SK-N-SH (cell line): Measurements from ENCODE around the gene ORMDL2. TPM values are rescaled to one million over a fixed set of nuclear protein-coding genes. Genes with fewer than 3 reads are reported as not detected.

Source experiments
- CTCF ChIA-PET: fragments of 300-600, 350-600 bp; formaldehyde crosslinking; extraction: SDS; loops from one replicate; lab custom pipeline; 2021; lab: Yijun Ruan, JAX
- POLR2A ChIA-PET: fragments of 350-600 bp; sonication (Branson Sonifier 250); formaldehyde crosslinking; extraction: SDS; loops from one replicate; lab custom pipeline; 2020; ENCODE audit warnings: antibody characterized with exemption, inconsistent platforms; lab: Yijun Ruan, JAX
- DNase-seq: peaks from one replicate; pipeline ENCODE4 v3.0.0; 2012
- H2AFZ ChIP-seq: fragments of 200-600 bp; sonication (generic); 2 replicates; pipeline ENCODE4 v1.8.1; 2016; ENCODE audit warnings: antibody characterized with exemption, mild to moderate bottlenecking, low read depth
- H3F3A ChIP-seq: fragments of 200-600 bp; sonication (generic); replicated peaks from 2 replicates; pipeline ENCODE3; 2016; ENCODE audit warnings: antibody characterized with exemption, mild to moderate bottlenecking; ENCODE audit not compliant: insufficient read depth
- H3K27ac ChIP-seq, 2 experiments: fragments of 200-500 bp in 1 of 2; fragments of 200-600 bp in 1 of 2; sonication (Bioruptor generic) in 1 of 2; sonication (generic), shearing (Covaris generic) in 1 of 2; 2 replicates each; pipeline versions ENCODE4 v1.5.1 to v1.6.1; 2014 to 2016; ENCODE audit warnings: low read depth in 2 of 2, inconsistent platforms in 1 of 2, low read length in 1 of 2, mild to moderate bottlenecking in 1 of 2, mixed read lengths in 1 of 2
- H3K27me3 ChIP-seq: fragments of 200-600 bp; sonication (generic), shearing (Covaris generic); 2 replicates; pipeline ENCODE4 v1.6.1; 2016; ENCODE audit warnings: mixed run types; ENCODE audit not compliant: insufficient read depth
- H3K36me3 ChIP-seq, 2 experiments: fragments of 200-500 bp in 1 of 2; fragments of 200-600 bp in 1 of 2; sonication (Bioruptor generic) in 1 of 2; sonication (generic) in 1 of 2; replicated peaks in 1 of 2; 2 replicates each; pipeline versions ENCODE3 to v1.5.1; 2014 to 2016; ENCODE audit warnings: low read length in 1 of 2, mild to moderate bottlenecking in 1 of 2; ENCODE audit not compliant: insufficient read depth in 2 of 2, control insufficient read depth in 1 of 2
- H3K4me1 ChIP-seq, 2 experiments: fragments of 200-500 bp in 1 of 2; fragments of 200-600 bp in 1 of 2; sonication (Bioruptor generic) in 1 of 2; sonication (generic), shearing (Covaris generic) in 1 of 2; 2 replicates each; pipeline versions ENCODE4 v1.5.1 to v1.6.1; 2014 to 2016; ENCODE audit warnings: low read depth in 1 of 2, low read length in 1 of 2, mixed run types in 1 of 2; ENCODE audit not compliant: insufficient read depth in 2 of 2, control insufficient read depth in 1 of 2
- H3K4me2 ChIP-seq: fragments of 200-600 bp; sonication (generic), shearing (Covaris generic); 2 replicates; pipeline ENCODE4 v1.6.1; 2017; ENCODE audit warnings: mixed run types
- H3K4me3 ChIP-seq, 2 experiments: fragments of 200-500 bp in 1 of 2; fragments of 200-600 bp in 1 of 2; sonication (Bioruptor generic) in 1 of 2; sonication (generic), shearing (Covaris generic) in 1 of 2; 2 replicates each; pipeline versions ENCODE4 v1.5.1 to v1.8.1; 2014 to 2016; ENCODE audit warnings: low read depth in 2 of 2, inconsistent platforms in 1 of 2, low read length in 1 of 2, mild to moderate bottlenecking in 1 of 2, mixed read lengths in 1 of 2, moderate library complexity in 1 of 2
- H3K79me2 ChIP-seq: fragments of 200-600 bp; sonication (generic); 2 replicates; pipeline ENCODE4 v1.8.1; 2017; ENCODE audit warnings: mild to moderate bottlenecking; ENCODE audit not compliant: insufficient read depth
- H3K9ac ChIP-seq: fragments of 200-600 bp; sonication (generic); 2 replicates; pipeline ENCODE4 v1.6.1; 2017; ENCODE audit warnings: mixed run types
- H3K9me2 ChIP-seq: fragments of 200-600 bp; sonication (generic); 2 replicates; pipeline ENCODE4 v1.6.1; 2017; ENCODE audit warnings: mixed run types
- H3K9me3 ChIP-seq: fragments of 200-600 bp; sonication (generic); 2 replicates; pipeline ENCODE4 v1.6.1; 2017; ENCODE audit warnings: mixed run types, mild to moderate bottlenecking, moderate library complexity
- H4K20me1 ChIP-seq: fragments of 200-600 bp; sonication (generic); 2 replicates; pipeline ENCODE4 v1.6.1; 2017; ENCODE audit warnings: mild to moderate bottlenecking, mixed run types; ENCODE audit not compliant: insufficient read depth
- CHD2 ChIP-seq: fragments of 150-350 bp; IDR thresholded peaks from 2 replicates; pipeline ENCODE4 v1.6.1; 2018; ENCODE audit warnings: low read length; ENCODE audit not compliant: partially characterized antibody
- ELF1 ChIP-seq: IDR thresholded peaks from 2 replicates; pipeline ENCODE4 v1.4.0; 2012
- EZH2phosphoT487 ChIP-seq: fragments of 200-600 bp; sonication (generic); IDR thresholded peaks from 2 replicates; pipeline ENCODE4 v1.6.1; 2017; ENCODE audit warnings: low read depth, mixed run types, mild to moderate bottlenecking, antibody characterized with exemption, moderate library complexity, borderline replicate concordance
- FOSL2 ChIP-seq: IDR thresholded peaks from 2 replicates; pipeline ENCODE4 v1.4.0; 2012; ENCODE audit warnings: low read depth, mild to moderate bottlenecking, moderate library complexity, borderline replicate concordance
- FOXJ3 ChIP-seq: sonication (generic); formaldehyde crosslinking; IDR thresholded peaks from 2 replicates; pipeline ENCODE4 v1.5.1; 2020; ENCODE audit warnings: mild to moderate bottlenecking, missing genetic modification reagents
- GATA2 ChIP-seq: sonication (generic); formaldehyde crosslinking; IDR thresholded peaks from 2 replicates; pipeline ENCODE4 v1.5.0; 2020; ENCODE audit warnings: mild to moderate bottlenecking, missing genetic modification reagents
- JUND ChIP-seq: IDR thresholded peaks from 2 replicates; pipeline ENCODE4 v1.4.0; 2012
- MAX ChIP-seq: IDR thresholded peaks from 2 replicates; pipeline ENCODE4 v1.4.0; 2012; ENCODE audit warnings: low read depth
- MEF2A ChIP-seq: IDR thresholded peaks from 2 replicates; pipeline ENCODE4 v1.4.0; 2012; ENCODE audit warnings: low read depth, borderline replicate concordance
- NFIC ChIP-seq: IDR thresholded peaks from 2 replicates; pipeline ENCODE4 v1.4.0; 2012; ENCODE audit warnings: borderline replicate concordance
- POLR2AphosphoS5 ChIP-seq: IDR thresholded peaks from 2 replicates; pipeline ENCODE4 v1.6.1; 2012; ENCODE audit warnings: low read depth, low read length
- RAD21 ChIP-seq: IDR thresholded peaks from 2 replicates; pipeline ENCODE4 v1.6.1; 2012; ENCODE audit warnings: mild to moderate bottlenecking, low read length
- RXRA ChIP-seq: IDR thresholded peaks from 2 replicates; pipeline ENCODE4 v1.4.0; 2012; ENCODE audit warnings: low read depth, mild to moderate bottlenecking, borderline replicate concordance
- SIN3A ChIP-seq: IDR thresholded peaks from 2 replicates; pipeline ENCODE4 v1.6.1; 2012; ENCODE audit warnings: low read depth, mild to moderate bottlenecking, low read length, moderate library complexity, borderline replicate concordance
- TCF12 ChIP-seq: IDR thresholded peaks from 2 replicates; pipeline ENCODE4 v1.4.0; 2012
- TEAD4 ChIP-seq: IDR thresholded peaks from 2 replicates; pipeline ENCODE4 v1.4.0; 2012; ENCODE audit warnings: mild to moderate bottlenecking, borderline replicate concordance; ENCODE audit not compliant: insufficient read depth
- ZBTB33 ChIP-seq: IDR thresholded peaks from 2 replicates; pipeline ENCODE4 v1.4.0; 2012; ENCODE audit warnings: low read depth, borderline replicate concordance
- WGBS: methylation state at CpG from one replicate; pipeline ENCODE4 v1.1.6; 2017; ENCODE audit warnings: low lambda C conversion rate; 5-methylcytosine and 5-hydroxymethylcytosine counted together
- polyA plus RNA-seq, 3 experiments: library from polyadenylated mRNA; depleted of rRNA; stranded (reverse); fragments of >200 nt; gene quantifications; 2 replicates each; pipeline ENCODE4 v1.2.3, GENCODE V29; 2012

The ORMDL2 gene
- polyA plus RNA-seq, 1 of the 3 experiments (the other 2 are of a cell fraction): 37.3 TPM

GRCh38 chr12:55817345-55818139 lies at the start of gene ORMDL2, which contains the start of gene SARNP (continued):
- TF ChIP-seq RAD21 (no peak), ZBTB33 (no peak), NFIC (no peak), JUND (no peak; the same call in 1 of the 2 replicates), TCF12 (no peak; the same call in 1 of the 2 replicates), CHD2 (peak; percentile 81), RXRA (no peak), GATA2 (CRISPR knock-in tag) (no peak), FOXJ3 (CRISPR knock-in tag) (no peak), TEAD4 (no peak), MEF2A (no peak), FOSL2 (no peak), POLR2AphosphoS5 (peak; percentile 76)

- H3F3A ChIP-seq: no peaks in the 10 kb centered on the region
- no peaks in the 10 kb centered on the region for H4K20me1 ChIP-seq
- H3K9me2 ChIP-seq: no peaks in the 10 kb centered on the region
- H3K4me3 ChIP-seq: no peak overlapping the region
- no peak for TF ChIP-seq ELF1
- WGBS: 93% methylated on average over 6 of the region's 6 CpGs
- no peaks in the 10 kb centered on the region for H3K9me3 ChIP-seq
- no peak for DNase-seq
- peaks cover 15 to 57% of the 10 kb centered on the region in 2 experiments for H3K36me3 ChIP-seq
- no peaks in the 10 kb centered on the region for H3K4me1 ChIP-seq
- no peak overlapping the region for H3K4me2 ChIP-seq
- H3K79me2 ChIP-seq: peaks cover 18% of the 10 kb centered on the region; the same call in 1 of the 2 replicates
- H3K27ac ChIP-seq: no peak overlapping the region
- H3K27me3 ChIP-seq: no peaks in the 10 kb centered on the region
- ChIA-PET CTCF (interaction anchor here (1.1 to 3.4 kb wide), 2 partner anchors 18 to 33 kb away, joined by 3 to 14 read pairs; no protein-coding TSS in a partner anchor), POLR2A (no interaction called here)
- no peak overlapping the region for H3K9ac ChIP-seq
- H2AFZ ChIP-seq: no peak overlapping the region
These were observed 46.1 kb upstream of the ORMDL2 start for GRCh38 chr12:55771736-55772135.

GRCh38 chr12:55777856-55778255 lies 40.0 kb upstream of the ORMDL2 start:
- H3F3A ChIP-seq: peaks cover 14% of the 10 kb centered on the region
- H3K9me2 ChIP-seq: no peaks in the 10 kb centered on the region
- no peaks in the 10 kb centered on the region for H3K9me3 ChIP-seq
- ChIA-PET POLR2A (no interaction called here), CTCF (no interaction called here)
- no peaks in the 10 kb centered on the region for H3K27me3 ChIP-seq
- no peak overlapping the region for H3K4me3 ChIP-seq
- peaks cover 16% of the 10 kb centered on the region; the same call in 1 of the 2 replicates for H3K79me2 ChIP-seq
- no peak overlapping the region for H3K9ac ChIP-seq
- 97% methylated on average over 3 of the region's 3 CpGs for WGBS
- peaks cover 23 to 52% of the 10 kb centered on the region in 2 experiments for H3K36me3 ChIP-seq
- H4K20me1 ChIP-seq: no peaks in the 10 kb centered on the region
- no peaks in the 10 kb centered on the region; a peak in 1 of 4 replicates for H3K4me1 ChIP-seq
- no peak overlapping the region for H3K4me2 ChIP-seq
- no peak overlapping the region for H3K27ac ChIP-seq
- H2AFZ ChIP-seq: no peak overlapping the region
- TF ChIP-seq SIN3A (no peak), MAX (no peak), EZH2phosphoT487 (no peak), CHD2 (no peak), FOSL2 (no peak)
- TF ChIP-seq, all 33 proteins: peak for 0
- no peak for DNase-seq
